Mononuclear cell (primary cell): ENCODE data around the gene TBC1D23. TPM values are rescaled to one million over a fixed set of nuclear protein-coding genes. Genes with fewer than 3 reads are reported as not detected.
"Not testable (repeated sequence)": the region's sequence is repeated elsewhere in the genome, so short reads cannot be mapped to it uniquely, and the experiment has no call there.

Experiments
- H3K27me3 ChIP-seq: 2 replicates; pipeline ENCODE4 v1.6.0; 2011; ENCODE audit warnings: low read length, control low read depth; ENCODE audit not compliant: insufficient read depth
- H3K4me1 ChIP-seq: 2 replicates; pipeline ENCODE4 v1.5.1; 2011; ENCODE audit warnings: mild to moderate bottlenecking, low read length, control low read depth; ENCODE audit not compliant: insufficient read depth
- H3K4me3 ChIP-seq: 2 replicates; pipeline ENCODE4 v1.5.1; 2011; ENCODE audit warnings: mild to moderate bottlenecking, low read length, moderate library complexity
- H3K9me3 ChIP-seq: 2 replicates; pipeline ENCODE4 v1.5.1; 2011; ENCODE audit warnings: low read depth, mild to moderate bottlenecking, control low read depth, low read length
- total RNA-seq: library from RNA; depleted of rRNA; stranded (reverse); fragments of >200 nt; gene quantifications from one replicate; pipeline ENCODE4 v1.2.3, GENCODE V29; 2012

Gene TBC1D23
- total RNA-seq, 1 donor, result 43.4 TPM

DNA sequence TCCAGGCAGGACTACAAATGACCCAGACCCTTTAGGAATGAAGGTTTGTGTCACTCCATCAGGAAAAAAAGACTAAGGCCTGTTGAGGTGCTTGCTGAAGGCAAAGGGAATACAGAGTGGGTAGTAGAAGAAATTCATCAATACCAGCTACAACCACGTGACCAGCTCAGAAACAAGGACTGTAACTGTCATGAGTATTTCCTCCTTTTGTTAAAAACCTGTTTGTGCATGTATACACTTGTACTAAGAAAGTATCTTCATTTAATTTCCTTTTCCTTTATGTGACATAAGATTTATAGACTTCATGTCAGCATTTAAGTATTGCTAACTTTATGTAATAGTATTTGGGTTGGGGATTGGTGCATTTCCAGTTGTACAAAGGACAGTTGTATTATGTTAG, 18.3 kb upstream of the TBC1D23 start:
- not testable (repeated sequence) for H3K4me1 ChIP-seq, H3K9me3 ChIP-seq, H3K27me3 ChIP-seq, H3K4me3 ChIP-seq

DNA sequence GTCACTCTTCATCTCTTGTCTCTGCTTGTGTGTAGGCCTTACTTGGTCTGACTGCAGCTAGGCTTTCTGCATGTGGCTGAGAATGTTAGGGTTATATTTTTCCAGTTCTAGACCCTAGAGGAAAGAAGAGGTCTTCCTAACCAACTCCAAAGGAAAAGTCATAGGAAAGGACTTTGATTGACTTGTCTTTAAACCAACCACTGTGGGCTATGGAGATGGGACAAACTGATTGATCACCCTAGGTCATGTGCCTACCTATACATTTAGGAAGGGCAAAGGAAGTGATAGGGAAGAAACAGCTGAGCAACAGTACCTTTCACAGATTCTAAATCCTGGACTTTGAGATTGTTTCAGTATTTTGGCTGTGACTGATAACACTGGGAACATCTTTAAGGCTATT, 16.5 kb upstream of the TBC1D23 start:
- Histone ChIP-seq H3K27me3 (no peaks in the 10 kb centered on the region), H3K9me3 (no peaks in the 10 kb centered on the region), H3K4me3 (no peak overlapping the region), H3K4me1 (no peaks in the 10 kb centered on the region)

DNA sequence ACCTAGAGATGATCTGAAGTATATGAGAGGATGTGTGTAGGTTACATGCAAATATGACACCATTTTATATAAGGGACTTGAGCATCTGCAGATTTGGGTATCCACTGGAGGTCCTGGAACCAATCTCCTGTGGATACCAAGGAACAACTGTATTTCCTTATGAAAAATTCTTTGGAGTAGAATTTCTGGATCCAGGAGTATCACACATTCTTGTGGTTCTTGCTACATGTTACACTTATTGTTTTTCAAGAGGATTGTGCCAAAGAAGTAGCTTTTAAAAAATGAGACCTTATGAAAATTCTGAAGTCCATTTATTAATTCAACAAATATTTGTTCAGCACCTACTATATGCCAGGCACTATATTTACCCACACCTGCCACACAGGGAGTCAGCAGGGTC, 15.7 kb upstream of the TBC1D23 start:
- no peaks in the 10 kb centered on the region for H3K27me3 ChIP-seq

DNA sequence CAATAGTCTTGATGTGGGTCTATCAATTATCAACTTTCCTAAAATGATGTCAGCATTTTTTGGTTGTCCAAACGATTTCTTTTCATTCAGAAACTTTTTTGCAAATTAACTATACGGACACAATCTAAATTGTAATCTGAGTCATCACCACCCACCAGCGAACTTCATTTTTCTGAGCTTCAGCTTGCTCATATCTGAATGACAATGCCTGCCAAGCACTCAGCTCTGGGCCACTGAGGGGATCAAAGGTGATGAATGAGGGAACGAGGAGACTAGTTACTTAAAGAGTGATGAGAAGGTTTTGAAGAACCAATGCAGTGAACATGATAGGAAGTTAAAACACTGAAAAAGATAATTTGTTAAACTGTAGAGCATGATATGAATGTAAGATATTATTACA, 14.9 kb upstream of the TBC1D23 start:
- Histone ChIP-seq H3K9me3 (no peaks in the 10 kb centered on the region), H3K27me3 (no peaks in the 10 kb centered on the region), H3K4me1 (no peaks in the 10 kb centered on the region), H3K4me3 (no peak overlapping the region)

More for the DNA sequence above, 15.7 kb upstream of the TBC1D23 start:
- H3K9me3 ChIP-seq, result no peaks in the 10 kb centered on the region
- H3K4me1 ChIP-seq, result no peaks in the 10 kb centered on the region
- no peak overlapping the region for H3K4me3 ChIP-seq

DNA sequence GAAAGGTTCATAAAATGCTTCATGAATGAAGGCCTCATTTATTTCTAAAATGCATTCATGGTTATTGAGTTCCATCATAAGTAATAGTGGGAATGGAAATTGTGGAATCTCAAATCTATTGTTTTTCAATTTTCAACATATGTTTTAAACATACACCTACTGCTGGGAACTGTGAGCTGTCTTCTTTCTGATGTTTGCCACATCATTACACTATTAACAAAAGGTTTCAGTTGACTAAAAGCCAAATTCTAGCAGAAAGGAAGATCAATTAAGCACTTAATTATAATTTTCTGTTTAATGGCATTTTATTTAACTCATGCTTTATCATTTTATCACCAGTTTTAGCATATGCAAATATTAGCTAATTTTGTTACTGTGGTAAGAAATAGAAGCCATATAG, 13.8 kb upstream of the TBC1D23 start:
- H3K4me1 ChIP-seq, result no peaks in the 10 kb centered on the region
- H3K27me3 ChIP-seq, result no peaks in the 10 kb centered on the region
- no peaks in the 10 kb centered on the region for H3K9me3 ChIP-seq
- no peak overlapping the region for H3K4me3 ChIP-seq

DNA sequence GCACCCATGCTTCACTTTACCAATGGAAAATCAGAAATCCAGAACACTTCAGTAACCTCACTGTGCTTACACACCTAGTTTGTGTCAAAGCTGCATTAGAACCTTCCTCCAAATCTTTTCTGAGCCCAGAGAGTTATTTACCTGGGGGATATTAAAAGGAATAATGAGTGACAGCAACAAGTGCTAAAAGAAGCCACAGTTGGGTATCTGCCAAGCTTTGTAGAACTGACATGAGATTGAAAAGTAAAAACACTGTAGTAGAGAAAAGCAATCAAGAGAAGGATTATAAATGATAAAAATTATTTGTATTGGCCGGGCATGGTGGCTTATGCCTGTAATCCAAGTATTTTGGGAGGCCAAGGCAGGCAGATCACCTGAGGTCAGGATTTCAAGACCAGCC, 8.8 kb upstream of the TBC1D23 start:
- no peaks in the 10 kb centered on the region for H3K4me1 ChIP-seq
- no peak overlapping the region for H3K4me3 ChIP-seq
- H3K9me3 ChIP-seq, result no peaks in the 10 kb centered on the region
- no peaks in the 10 kb centered on the region for H3K27me3 ChIP-seq

DNA sequence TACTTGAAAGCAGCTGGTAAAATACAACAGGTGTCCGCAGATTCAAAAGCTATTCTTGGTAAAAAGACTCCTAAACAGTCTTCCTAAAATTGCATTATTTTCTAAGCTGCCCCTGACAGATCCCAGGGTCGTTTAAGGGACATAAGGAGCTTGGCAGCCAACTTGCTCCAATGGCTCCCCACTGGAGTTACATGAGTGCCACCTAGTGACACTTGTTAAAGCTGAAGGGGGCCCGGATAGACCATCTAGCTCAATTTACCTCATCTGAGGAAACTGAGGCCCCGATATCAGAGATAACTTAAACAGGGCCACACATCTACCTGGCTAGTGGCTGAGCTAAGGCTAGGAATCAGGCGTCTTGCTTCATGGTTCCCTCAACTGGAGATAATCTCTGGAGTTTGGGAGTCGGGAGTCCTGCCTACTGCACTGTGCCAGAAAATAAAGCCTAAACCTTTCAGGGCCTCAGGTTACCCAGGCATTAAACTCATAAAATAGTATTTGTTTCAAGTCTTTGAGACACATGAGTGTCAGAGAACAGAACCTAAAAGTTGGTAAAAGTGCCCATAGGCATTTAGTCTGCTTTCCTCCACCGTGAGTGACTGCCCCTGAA, 6.5 kb upstream of the TBC1D23 start:
- no peaks in the 10 kb centered on the region for H3K4me1 ChIP-seq
- no peaks in the 10 kb centered on the region for H3K9me3 ChIP-seq
- no peaks in the 10 kb centered on the region for H3K27me3 ChIP-seq
- H3K4me3 ChIP-seq, result no peak overlapping the region

DNA sequence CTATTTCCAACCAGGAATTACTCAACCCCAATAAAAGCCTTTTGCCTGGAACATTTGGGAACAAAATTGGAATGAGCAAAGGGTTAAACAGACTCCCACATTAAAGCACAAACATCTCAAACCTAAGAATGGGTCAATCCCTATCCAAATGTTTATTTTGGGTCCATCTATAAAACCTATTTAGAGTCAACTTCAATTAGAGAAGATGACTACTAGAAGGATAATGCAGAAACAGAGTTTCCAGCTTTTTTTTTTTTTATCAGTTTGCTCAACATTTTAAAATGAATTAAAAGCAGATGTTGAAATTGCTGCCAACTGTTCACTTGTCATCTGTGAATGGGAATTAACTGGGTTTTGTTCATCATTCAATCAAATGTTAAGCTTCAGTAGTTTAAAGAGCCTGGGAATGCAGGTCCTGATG, 4.1 kb upstream of the TBC1D23 start:
- Histone ChIP-seq H3K4me1 (peaks cover 13% of the 10 kb centered on the region), H3K4me3 (no peak overlapping the region), H3K27me3 (no peaks in the 10 kb centered on the region), H3K9me3 (no peaks in the 10 kb centered on the region)

DNA sequence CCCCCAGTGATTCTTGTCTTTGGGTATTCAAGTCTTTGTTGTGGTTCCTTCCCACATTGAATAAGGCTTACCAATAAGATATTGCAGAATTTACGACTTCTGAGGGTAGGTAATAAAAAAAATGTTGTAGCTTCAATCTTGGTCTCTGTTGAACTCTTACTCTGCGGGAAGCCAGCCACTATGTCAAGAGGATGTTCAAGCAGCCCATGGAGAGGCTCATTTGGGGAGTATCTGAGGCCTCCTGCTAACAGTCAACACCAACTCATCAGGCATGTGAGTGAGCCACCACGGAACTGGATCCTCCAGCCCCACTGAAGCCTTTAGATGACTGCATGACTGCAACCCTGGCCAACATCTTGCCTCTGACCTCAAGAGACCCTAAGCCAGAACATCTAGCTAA, 3.2 kb upstream of the TBC1D23 start:
- Histone ChIP-seq H3K4me1 (peaks cover 20% of the 10 kb centered on the region), H3K4me3 (no peak overlapping the region), H3K9me3 (no peaks in the 10 kb centered on the region), H3K27me3 (no peaks in the 10 kb centered on the region)

DNA sequence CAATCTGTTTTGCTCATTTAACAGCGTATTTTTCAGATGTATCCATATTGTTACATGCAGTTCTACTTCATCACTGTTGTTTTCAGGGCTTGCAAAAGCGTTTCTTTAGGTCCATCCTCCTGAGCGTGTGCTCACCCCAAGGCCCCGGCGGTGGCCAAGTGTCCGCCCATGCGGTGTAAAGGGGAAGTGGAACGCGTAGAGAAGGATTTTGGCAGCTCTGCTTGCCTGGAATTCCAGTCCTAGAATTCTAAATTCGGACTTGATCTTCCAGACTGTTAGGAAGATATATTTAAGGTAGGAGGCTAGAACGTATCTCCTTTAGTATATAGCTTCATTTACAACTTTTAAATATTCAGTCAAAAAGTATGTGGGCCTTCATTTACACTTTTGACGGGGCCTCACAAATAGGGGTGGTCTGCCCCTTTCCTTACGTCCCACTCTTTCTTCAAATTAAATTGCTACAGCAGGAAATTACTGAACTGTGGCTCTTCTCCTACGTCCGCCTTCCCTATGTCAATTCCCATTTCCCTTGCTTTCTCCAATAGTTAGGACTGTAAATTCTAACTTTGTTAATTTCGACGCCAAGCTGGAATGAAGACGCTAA, 609 bp upstream of the TBC1D23 start:
- Histone ChIP-seq H3K4me1 (peaks cover 26% of the 10 kb centered on the region), H3K4me3 (peak overlapping the region; percentile 97)

DNA sequence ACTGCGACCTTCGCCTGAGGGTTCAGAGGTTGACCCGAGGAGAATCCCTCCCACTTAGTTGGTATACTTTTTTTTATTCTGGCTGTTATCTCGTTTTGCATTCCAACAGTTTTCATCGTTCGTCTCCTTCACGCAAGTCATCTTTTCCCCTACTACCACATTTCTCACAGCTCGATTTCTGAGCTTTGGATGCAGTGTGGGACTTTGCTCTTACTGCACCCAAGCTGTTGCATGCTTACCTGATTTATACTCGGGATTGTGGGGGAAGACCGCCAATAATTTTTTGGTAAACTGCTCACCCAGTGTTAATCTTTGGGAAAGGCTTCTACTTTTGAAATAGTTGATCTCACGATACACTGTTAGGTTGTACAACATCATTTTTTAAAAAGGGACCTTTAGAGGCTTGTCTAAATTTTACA, 702 bp downstream of the TBC1D23 start:
- no peaks in the 10 kb centered on the region for H3K27me3 ChIP-seq
- peak overlapping the region; percentile 97 for H3K4me3 ChIP-seq
- peaks cover 29% of the 10 kb centered on the region for H3K4me1 ChIP-seq
- H3K9me3 ChIP-seq, result no peaks in the 10 kb centered on the region

More for the DNA sequence above, 609 bp upstream of the TBC1D23 start:
- Histone ChIP-seq H3K27me3 (no peaks in the 10 kb centered on the region), H3K9me3 (no peaks in the 10 kb centered on the region)

DNA sequence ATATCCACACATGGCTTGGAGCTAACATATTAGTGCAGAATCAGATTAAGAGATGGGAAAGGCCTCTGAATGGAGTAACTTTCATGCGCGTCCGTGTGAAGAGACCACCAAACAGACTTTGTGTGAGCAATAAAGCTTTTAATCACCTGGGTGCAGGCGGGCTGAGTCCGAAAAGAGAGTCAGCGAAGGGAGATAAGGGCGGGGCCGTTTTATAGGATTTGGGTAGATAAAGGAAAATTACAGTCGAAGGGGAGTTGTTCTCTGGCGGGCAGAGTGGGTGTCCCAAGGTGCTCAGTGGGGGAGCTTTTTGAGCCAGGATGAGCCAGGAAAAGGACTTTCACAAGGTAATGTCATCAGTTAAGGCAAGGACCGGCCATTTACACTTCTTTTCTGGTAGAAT, 2.1 kb downstream of the TBC1D23 start:
- peaks cover 29% of the 10 kb centered on the region for H3K4me1 ChIP-seq
- not testable (repeated sequence) for H3K4me3 ChIP-seq, H3K27me3 ChIP-seq, H3K9me3 ChIP-seq

DNA sequence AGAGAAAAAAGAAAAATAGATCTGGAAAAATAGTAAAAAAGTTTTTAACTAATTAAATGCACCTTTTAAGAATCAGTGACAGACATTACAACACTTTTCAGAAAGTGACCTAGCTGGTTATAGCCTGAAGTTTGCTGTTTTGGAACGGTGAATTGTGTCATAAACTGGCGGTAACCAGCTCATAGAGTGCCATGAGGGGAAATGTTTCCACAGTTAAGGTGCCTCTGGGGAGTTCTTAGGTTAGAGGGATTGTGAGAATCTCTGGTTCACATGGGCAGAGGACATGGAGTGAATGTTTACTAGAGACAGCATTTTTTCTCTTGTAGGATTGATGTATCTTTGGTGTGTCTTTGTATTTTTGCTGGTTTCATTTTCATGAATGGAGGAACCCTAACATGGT, 2.8 kb downstream of the TBC1D23 start:
- Histone ChIP-seq H3K27me3 (no peaks in the 10 kb centered on the region), H3K9me3 (no peaks in the 10 kb centered on the region), H3K4me3 (no peak overlapping the region), H3K4me1 (peaks cover 29% of the 10 kb centered on the region)

DNA sequence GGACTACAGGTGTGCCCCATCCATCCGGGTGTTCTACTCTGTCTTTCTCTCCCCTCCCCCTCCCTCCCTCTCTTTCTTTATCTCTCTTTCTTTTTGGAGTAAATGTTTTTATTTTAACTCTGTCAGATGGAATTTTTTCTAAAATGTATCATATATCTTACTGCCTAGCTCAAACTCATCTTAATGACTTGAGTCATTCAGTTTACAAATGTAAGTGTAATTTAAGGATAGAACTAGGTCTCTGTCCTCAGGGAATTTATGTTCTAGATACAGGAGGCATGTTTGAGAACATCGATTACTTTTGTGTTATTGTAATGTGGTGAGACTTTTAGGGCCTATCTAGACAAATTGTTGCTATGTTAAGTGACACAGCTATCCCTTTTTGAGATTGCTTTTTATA, 3.5 kb downstream of the TBC1D23 start:
- H3K4me3 ChIP-seq, result no peak overlapping the region
- no peaks in the 10 kb centered on the region for H3K9me3 ChIP-seq
- H3K4me1 ChIP-seq, result peaks cover 29% of the 10 kb centered on the region
- H3K27me3 ChIP-seq, result no peaks in the 10 kb centered on the region

DNA sequence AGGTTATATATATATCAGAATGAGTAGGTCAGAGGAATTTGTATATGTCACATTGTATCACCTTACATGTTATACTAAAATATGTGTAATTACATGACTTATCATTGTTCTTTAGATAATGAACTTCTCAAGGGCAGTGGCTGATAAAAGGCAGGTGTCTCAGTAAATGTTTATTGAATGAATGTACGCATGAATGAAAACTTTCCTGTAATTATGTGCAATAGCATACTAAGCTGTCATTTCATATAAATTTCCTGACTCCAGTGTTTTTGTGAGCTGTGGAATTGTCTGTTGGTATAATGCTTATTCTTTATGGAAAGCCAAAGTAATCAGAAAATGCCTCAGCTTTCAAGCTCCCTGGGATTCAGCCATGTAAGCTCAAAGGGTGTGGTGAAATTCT, 4.2 kb downstream of the TBC1D23 start:
- Histone ChIP-seq H3K9me3 (no peaks in the 10 kb centered on the region), H3K4me1 (peaks cover 27% of the 10 kb centered on the region), H3K27me3 (no peaks in the 10 kb centered on the region), H3K4me3 (no peak overlapping the region)

DNA sequence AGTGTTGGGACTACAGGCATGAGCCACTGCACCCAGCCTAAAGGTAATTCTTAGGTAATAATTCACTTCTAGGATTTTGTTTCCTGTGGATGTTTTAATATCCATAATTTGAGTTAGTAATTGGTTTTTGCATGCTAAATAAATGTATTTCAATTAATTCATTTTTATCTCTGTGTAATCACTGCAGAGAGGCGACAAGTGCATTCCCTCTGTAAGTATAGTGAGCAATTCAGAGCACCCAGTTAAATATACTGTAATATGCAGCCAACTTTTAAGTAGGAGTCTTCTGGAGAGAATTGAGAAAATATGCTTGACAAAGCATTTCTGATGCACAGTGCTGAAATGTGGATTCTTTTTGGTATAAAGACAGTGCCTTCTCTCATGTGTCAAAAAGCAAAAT, 5.7 kb downstream of the TBC1D23 start:
- H3K9me3 ChIP-seq, result no peaks in the 10 kb centered on the region
- H3K27me3 ChIP-seq, result no peaks in the 10 kb centered on the region
- peaks cover 22% of the 10 kb centered on the region for H3K4me1 ChIP-seq
- H3K4me3 ChIP-seq, result no peak overlapping the region
